WTC11 (cell line): ENCODE data around the gene AIP. TPM values are rescaled to one million over a fixed set of nuclear protein-coding genes. Genes with fewer than 3 reads are reported as not detected.

Experiments
- ATAC-seq: fragments of 200-7000 bp; cut with Tn5 transposase; 2 replicates; pipeline ENCODE4 v1.10.0; 2021; ENCODE audit warnings: mild to moderate bottlenecking, moderate library complexity
- CTCF ChIA-PET: fragments of 300-600 bp; sonication (Branson Sonifier 250); formaldehyde crosslinking; loops from one replicate; lab custom pipeline; 2021; ENCODE audit warnings: antibody characterized with exemption; lab: Charles Lee
- POLR2A ChIA-PET: fragments of 350-600 bp; sonication (Branson Sonifier 250); formaldehyde crosslinking; loops from one replicate; lab custom pipeline; 2021; ENCODE audit warnings: antibody characterized with exemption; lab: Charles Lee
- DNase-seq: peaks from one replicate; pipeline ENCODE4 v3.0.0; 2021; ENCODE audit warnings: low spot score
- H3K27ac Mint-ChIP-seq: 2 replicates; pipeline ENCODE4 v1.8.0; 2021; ENCODE audit warnings: mixed read lengths
- H3K27me3 Mint-ChIP-seq: 2 replicates; pipeline ENCODE4 v1.8.0; 2021; ENCODE audit warnings: low read depth, mild to moderate bottlenecking, moderate library complexity, mixed read lengths
- H3K36me3 Mint-ChIP-seq: 2 replicates; pipeline ENCODE4 v1.8.0; 2021; ENCODE audit warnings: mixed read lengths
- H3K4me1 Mint-ChIP-seq: 2 replicates; pipeline ENCODE4 v1.8.0; 2022; ENCODE audit warnings: mixed read lengths
- H3K4me3 Mint-ChIP-seq: 2 replicates; pipeline ENCODE4 v1.8.0; 2021; ENCODE audit warnings: mild to moderate bottlenecking, moderate library complexity, mixed read lengths
- H3K9me3 Mint-ChIP-seq: 2 replicates; pipeline ENCODE4 v1.8.0; 2021; ENCODE audit warnings: mixed read lengths
- AR ChIP-seq: fragments of 250-450 bp; sonication (Bioruptor Pico); IDR thresholded peaks from 2 replicates; pipeline ENCODE4 v1.9.0; 2021; ENCODE audit warnings: mild to moderate bottlenecking
- ATF1 ChIP-seq: sonication (generic); formaldehyde crosslinking; IDR thresholded peaks from 2 replicates; pipeline ENCODE4 v1.8.1; 2023; ENCODE audit warnings: mild to moderate bottlenecking, moderate library complexity, missing genetic modification reagents
- ATF6 ChIP-seq: sonication (generic); formaldehyde crosslinking; IDR thresholded peaks from 2 replicates; pipeline ENCODE4 v1.8.1; 2023; ENCODE audit warnings: mild to moderate bottlenecking, missing genetic modification reagents
- CDX4 ChIP-seq: fragments of 250-450 bp; sonication (Bioruptor Pico); IDR thresholded peaks from 2 replicates; pipeline ENCODE4 v1.9.0; 2021; ENCODE audit warnings: moderate library complexity, mild to moderate bottlenecking, inconsistent platforms, borderline replicate concordance
- CREB1 ChIP-seq: sonication (generic); formaldehyde crosslinking; IDR thresholded peaks from 2 replicates; pipeline ENCODE4 v1.8.0; 2023; ENCODE audit warnings: mild to moderate bottlenecking, missing genetic modification reagents
- ETV6 ChIP-seq: sonication (generic); formaldehyde crosslinking; IDR thresholded peaks from 2 replicates; pipeline ENCODE4 v1.8.1; 2022; ENCODE audit warnings: mild to moderate bottlenecking, missing genetic modification reagents
- FOXK1 ChIP-seq: sonication (generic); formaldehyde crosslinking; IDR thresholded peaks from 2 replicates; pipeline ENCODE4 v1.8.0; 2022; ENCODE audit warnings: mild to moderate bottlenecking, moderate library complexity, missing genetic modification reagents
- GABPB1 ChIP-seq: sonication (generic); formaldehyde crosslinking; IDR thresholded peaks from 2 replicates; pipeline ENCODE4 v1.8.1; 2023; ENCODE audit warnings: mild to moderate bottlenecking, missing genetic modification reagents
- HMGA2 ChIP-seq: fragments of 250-450 bp; sonication (Bioruptor Pico); IDR thresholded peaks from 2 replicates; pipeline ENCODE4 v1.4.0; 2021; ENCODE audit warnings: mild to moderate bottlenecking, moderate library complexity
- IRF1 ChIP-seq: sonication (generic); formaldehyde crosslinking; IDR thresholded peaks from 2 replicates; pipeline ENCODE4 v1.8.0; 2023; ENCODE audit warnings: missing genetic modification reagents
- OVOL2 ChIP-seq: fragments of 250-450 bp; sonication (Bioruptor Pico); IDR thresholded peaks from 2 replicates; pipeline ENCODE4 v1.9.0; 2021; ENCODE audit warnings: mild to moderate bottlenecking, borderline replicate concordance
- SMAD4 ChIP-seq: sonication (generic); formaldehyde crosslinking; IDR thresholded peaks from 2 replicates; pipeline ENCODE4 v1.8.0; 2022; ENCODE audit warnings: mild to moderate bottlenecking, missing genetic modification reagents
- TCF7 ChIP-seq: sonication (generic); formaldehyde crosslinking; IDR thresholded peaks from 2 replicates; pipeline ENCODE4 v1.8.0; 2022; ENCODE audit warnings: mild to moderate bottlenecking, low read depth, missing genetic modification reagents, moderate library complexity
- TEAD1 ChIP-seq: sonication (generic); formaldehyde crosslinking; IDR thresholded peaks from 2 replicates; pipeline ENCODE4 v1.8.0; 2022; ENCODE audit warnings: mild to moderate bottlenecking, missing genetic modification reagents
- USF2 ChIP-seq: sonication (generic); formaldehyde crosslinking; IDR thresholded peaks from 2 replicates; pipeline ENCODE4 v1.8.1; 2023; ENCODE audit warnings: mild to moderate bottlenecking, missing genetic modification reagents, moderate library complexity
- ZBTB21 ChIP-seq: sonication (generic); formaldehyde crosslinking; IDR thresholded peaks from 2 replicates; pipeline ENCODE4 v1.8.1; 2023; ENCODE audit warnings: mild to moderate bottlenecking, missing genetic modification reagents, borderline replicate concordance
- ZNF138 ChIP-seq: sonication (generic); formaldehyde crosslinking; conservative IDR thresholded peaks from 2 replicates; pipeline ENCODE4 v1.8.1; 2022; ENCODE audit warnings: mild to moderate bottlenecking, moderate library complexity, missing genetic modification reagents
- ZNF416 ChIP-seq: fragments of 250-450 bp; sonication (Bioruptor Pico); IDR thresholded peaks from 2 replicates; pipeline ENCODE4 v1.9.0; 2021; ENCODE audit warnings: mild to moderate bottlenecking, inconsistent platforms
- total RNA-seq: library from RNA; stranded (reverse); gene quantifications from 3 replicates; pipeline ENCODE4 v1.2.3, GENCODE V29; 2021

AIP gene
- total RNA-seq, 1 experiment from 2014 or later: 32.8 TPM

- TF ChIP-seq HMGA2: no peak
- TF ChIP-seq ATF6 (CRISPR knock-in tag): no peak
- TF ChIP-seq ZNF416 (CRISPR knock-in tag): no peak
- peak; percentile 92; the same call in 1 of the 2 replicates for TF ChIP-seq ZBTB21 (CRISPR knock-in tag)
- TF ChIP-seq TCF7 (CRISPR knock-in tag): peak; percentile 86; the same call in 1 of the 2 replicates
- TF ChIP-seq USF2: no peak; the same call in 1 of the 2 replicates
- TF ChIP-seq SMAD4 (CRISPR knock-in tag): peak; percentile 94
- no peak for TF ChIP-seq OVOL2 (CRISPR knock-in tag)
- no peak for TF ChIP-seq AR (CRISPR knock-in tag)
- peak; percentile 99 for TF ChIP-seq ETV6
- peak; percentile 92; the same call in 1 of the 2 replicates for TF ChIP-seq ZNF138 (CRISPR knock-in tag)
- TF ChIP-seq CDX4: no peak
- peak; percentile 99 for TF ChIP-seq TEAD1
- 0 out of 2 replicates have a peak, but pooled peaks have one; percentile 60 for TF ChIP-seq GABPB1 (CRISPR knock-in tag)
- peak; percentile 97 for TF ChIP-seq FOXK1 (CRISPR knock-in tag)
- peak; percentile 93 for TF ChIP-seq ATF1
- peak; percentile 98 for TF ChIP-seq CREB1
- TF ChIP-seq, all 79 proteins: peak for 47
Measured at GRCh38 chr11:67482827-67483798, at the start of gene AIP (continued).

GRCh38 chr11:67433536-67434394 is 49.1 kb upstream of the AIP start:
- no peak overlapping the region for H3K4me3 Mint-ChIP-seq
- POLR2A ChIA-PET: no interaction called here
- peaks cover 10% of the 10 kb centered on the region for H3K4me1 Mint-ChIP-seq

More at GRCh38 chr11:67433536-67434394, 49.1 kb upstream of the AIP start:
- DNase-seq (no peak), ATAC-seq (no peak)
- peaks cover 9% of the 10 kb centered on the region for H3K36me3 Mint-ChIP-seq
- CTCF ChIA-PET: no interaction called here
- TF ChIP-seq IRF1 (CRISPR knock-in tag): no peak
- TF ChIP-seq, all 79 proteins: peak for 0
- Mint-ChIP-seq H3K27me3 (no peaks in the 10 kb centered on the region), H3K9me3 (no peaks in the 10 kb centered on the region), H3K27ac (no peak overlapping the region)
